NCI-H526 treated with DMSO at 0.1 percent for 48 hours (cell line): ENCODE results near the gene CIZ1.
"Not testable (repeated sequence)": the region's sequence is repeated elsewhere in the genome, so short reads cannot be mapped to it uniquely, and the experiment has no call there.

Source experiments
- DNase-seq: peaks from one replicate; lab custom pipeline; 2025; lab: John Stamatoyannopoulos, UW

Gene CIZ1

DNA sequence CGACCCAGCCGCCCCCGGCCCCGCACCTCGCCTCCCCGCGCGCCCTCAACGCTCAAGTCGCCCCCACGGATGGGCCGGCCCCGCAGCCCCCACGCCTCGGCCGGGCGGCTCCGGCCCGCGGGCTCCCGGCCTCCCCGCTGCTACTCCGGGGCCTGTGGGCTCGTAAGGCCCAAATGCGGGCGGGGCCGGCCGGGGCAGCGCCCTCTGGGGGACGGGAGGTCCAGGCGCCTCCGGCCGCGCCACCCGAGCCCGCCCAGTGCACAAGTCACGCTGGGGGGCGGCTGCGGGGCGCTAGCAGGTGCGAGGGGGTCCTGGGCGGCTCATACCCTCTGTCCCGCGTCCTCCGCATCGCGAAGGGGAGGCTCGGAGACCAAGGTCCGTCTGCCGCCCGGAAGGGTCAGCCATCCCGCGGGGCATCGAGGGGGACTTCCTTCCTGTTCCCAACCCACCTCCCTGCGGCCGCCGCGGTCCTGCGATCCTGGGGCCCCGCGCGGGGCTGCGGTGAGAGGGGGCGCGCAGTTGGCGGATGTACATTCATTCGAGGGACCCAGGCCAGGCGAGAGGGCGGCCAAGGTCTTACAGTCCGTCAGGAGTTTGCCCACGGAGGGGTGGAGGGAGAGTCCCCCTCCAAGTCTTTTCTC, at the start of gene CIZ1:
Gene CIZ1, minus strand, starts transcription at position 167 of the 641 bp plus-strand sequence. CDS start 715 bp downstream, outside the sequence.
- peak; percentile 8 for DNase-seq

- no peak for DNase-seq
Observed at GRCh38 chr9:128233817-128234406, 42.5 kb upstream of the CIZ1 start.

DNA sequence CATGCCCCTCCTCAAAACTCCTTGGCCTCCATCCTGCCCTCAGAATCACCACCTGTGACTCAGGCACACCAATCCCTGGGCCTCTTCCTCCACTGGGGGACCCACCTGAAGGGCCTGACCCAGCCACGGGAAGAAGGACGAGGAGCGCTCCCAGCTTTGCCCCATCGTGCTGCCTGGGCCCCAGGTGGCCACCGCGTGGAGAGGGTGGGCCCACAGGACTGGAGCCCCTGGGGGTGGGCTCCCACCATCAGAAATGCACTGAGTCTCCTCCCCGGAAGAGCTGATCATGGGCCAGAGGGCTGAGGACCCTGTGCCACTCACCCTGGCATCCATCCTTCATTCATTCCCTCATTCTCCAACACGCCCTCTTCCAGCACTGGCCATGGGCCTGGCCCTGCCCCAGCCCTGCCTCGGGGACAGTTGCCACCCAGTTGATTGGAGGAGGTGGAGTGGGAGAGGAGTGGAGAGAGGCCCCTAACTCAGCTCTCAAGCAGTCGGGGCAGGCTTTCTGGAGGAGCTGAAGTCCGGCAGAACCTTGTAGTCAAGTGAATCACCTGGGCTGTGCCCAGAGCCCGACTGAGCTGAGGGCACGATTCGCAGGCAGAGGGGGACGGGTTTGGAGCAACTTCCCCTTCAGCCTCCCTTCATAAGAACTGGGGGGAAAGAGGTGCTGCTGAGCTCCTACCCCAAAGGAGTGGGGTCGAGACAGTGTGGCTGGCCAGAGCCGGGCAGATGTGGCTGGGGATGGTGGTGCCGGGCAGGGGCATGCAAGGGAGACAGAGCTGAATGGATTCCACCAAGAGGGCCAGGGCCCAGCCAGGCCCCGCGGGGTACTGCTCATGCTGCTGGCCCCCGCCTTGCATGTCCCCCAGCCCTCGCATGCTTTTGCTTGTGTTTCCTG, 41.4 kb upstream of the CIZ1 start:
- DNase-seq, result no peak

DNA sequence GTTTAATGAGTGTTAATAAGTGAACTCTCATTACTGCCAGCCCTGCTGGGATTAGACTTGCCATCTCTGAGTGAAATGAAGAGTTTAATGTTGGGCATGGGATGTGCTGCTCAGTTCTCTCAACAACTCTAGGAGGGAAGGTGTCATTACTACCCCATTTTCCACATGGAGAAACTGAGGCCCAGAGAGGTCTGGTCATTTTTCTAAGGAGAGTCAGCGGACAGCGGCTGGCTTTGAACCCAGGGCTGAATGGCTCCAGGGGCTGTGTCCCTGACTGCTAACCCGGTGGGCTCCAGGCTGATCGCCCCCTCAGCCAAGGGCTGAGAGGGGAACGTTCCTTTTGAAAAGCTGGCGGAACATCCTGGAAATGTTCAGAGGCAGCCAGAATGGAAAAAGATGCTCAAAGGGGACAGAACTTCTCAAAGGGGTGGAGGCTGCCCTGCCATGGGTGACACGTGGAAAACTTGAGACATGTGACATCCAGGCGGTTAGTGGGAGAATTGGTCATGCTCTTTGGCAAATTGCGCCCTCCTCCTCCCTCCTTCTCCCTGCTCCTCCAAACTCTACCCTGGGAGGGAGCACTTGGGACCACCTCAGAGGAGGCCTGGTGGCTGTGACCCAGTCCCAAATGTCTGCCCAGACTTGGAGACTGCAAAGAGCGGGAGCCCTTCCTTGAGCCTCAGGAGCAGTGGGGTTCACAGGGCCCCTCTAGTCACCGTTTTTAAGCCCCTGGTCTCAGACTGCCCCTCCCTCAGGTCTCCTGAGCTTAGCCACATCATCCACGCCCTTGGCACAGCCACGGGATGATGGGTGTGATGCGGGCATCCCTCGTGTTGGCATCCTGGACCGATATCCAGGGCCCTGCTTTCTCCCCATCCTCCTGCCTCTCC, 40.5 kb upstream of the CIZ1 start:
- DNase-seq, result no peak

DNA sequence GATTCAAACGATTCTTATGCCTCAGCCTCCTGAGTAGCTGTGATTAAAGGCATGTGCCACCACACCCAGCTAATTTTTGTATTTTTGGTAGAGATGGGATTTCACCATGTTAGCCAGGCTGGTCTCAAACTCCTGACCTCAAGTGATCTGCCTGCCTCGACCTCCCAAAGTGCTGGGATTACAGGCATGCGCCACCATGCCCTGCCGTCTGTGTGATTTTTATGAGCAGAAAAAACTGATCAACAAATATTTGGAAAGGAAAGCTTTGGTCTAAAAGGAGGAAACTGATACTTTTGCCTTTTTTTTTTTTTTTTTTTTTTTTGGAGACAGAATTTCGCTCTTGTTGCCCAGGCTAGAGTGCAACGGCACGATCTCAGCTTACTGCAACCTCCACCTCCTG, 39.5 kb upstream of the CIZ1 start:
- not testable (repeated sequence) for DNase-seq

GRCh38 chr9:128226412-128226801, 35.0 kb upstream of the CIZ1 start:
- no peak for DNase-seq

DNA sequence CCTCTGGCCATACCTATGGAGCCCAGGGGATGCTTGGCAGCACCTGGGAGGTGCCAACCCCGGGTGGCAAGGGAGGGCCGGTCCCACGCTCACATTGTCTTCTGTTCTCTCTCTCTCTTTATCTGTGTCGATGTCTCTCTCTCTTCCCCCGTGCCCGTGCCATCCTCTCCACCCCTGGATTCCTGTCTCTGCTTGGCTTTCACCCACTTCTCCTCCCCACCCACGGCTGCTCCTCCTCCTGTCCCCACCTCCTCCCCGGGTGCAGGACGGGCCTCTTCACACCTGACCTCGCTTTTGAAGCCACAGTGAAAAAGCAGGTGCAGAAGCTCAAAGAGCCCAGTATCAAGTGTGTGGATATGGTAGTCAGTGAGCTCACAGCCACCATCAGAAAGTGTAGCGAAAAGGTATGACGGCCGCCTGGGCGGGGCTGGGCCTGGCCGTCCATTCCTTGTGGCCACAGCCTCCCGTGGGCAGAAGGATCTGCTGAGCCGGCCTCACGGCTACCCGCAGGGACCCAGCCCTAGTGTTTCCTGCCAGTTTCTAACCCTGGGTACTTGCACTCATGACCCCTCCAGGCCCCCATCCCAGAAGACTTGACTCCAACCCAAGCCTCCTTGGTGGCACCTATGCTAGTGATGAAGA, 34.5 kb upstream of the CIZ1 start:
- no peak for DNase-seq

- no peak for DNase-seq
Observed at GRCh38 chr9:128224877-128225276, 33.5 kb upstream of the CIZ1 start.

GRCh38 chr9:128222880-128223670, 31.7 kb upstream of the CIZ1 start:
- DNase-seq, result no peak

GRCh38 chr9:128222026-128222425, 30.7 kb upstream of the CIZ1 start:
- no peak for DNase-seq

DNA sequence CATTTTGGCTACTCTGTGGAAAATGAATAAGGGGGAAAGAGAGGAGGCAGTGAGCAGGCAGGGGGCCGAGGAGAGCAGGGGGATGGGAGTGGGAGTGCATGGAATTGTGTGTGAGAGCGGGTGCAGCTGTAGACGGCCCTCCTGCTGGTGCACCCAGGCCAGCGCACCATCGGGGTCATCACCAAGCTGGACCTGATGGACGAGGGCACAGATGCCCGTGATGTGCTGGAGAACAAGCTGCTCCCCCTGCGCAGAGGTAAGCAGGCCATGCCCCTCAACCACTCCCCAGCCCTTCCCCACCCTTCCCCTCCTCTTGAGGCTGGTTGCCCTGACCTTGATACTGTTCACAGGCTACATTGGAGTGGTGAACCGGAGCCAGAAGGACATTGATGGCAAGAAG, 28.5 kb upstream of the CIZ1 start:
- no peak for DNase-seq

DNA sequence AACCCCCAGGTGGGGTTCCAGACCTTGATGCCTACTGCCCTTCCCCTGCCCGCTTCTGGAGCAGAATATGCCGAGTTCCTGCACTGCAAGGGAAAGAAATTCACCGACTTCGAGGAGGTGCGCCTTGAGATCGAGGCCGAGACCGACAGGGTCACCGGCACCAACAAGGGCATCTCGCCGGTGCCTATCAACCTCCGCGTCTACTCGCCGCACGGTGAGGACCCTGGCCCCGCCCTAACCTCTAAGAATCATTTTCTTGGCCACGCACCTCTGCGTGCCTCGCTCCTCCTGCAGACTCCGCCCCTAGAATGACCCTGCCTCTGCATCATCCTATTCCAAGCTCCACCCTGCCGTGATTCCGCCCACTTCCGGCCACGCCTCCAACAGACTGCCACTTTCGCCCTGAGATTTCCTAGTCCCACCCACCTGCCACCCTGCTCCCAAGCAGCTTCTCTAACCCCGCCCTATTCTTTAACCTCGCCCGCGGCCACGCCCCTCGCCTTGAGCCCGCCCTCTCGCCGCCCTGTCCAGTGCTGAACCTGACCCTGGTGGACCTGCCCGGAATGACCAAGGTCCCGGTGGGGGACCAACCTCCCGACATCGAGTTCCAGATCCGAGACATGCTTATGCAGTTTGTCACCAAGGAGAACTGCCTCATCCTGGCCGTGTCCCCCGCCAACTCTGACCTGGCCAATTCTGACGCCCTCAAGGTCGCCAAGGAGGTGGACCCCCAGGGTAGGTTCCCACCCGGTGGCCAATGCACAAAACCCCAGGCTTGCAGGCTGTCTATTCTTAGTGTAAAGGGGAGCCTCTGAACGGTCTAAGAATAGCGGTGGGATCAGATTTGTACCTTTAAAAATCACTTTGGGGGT, 27.4 kb upstream of the CIZ1 start:
- peak; percentile 88 for DNase-seq

- DNase-seq, result no peak
Observed at GRCh38 chr9:128218172-128218517, 26.8 kb upstream of the CIZ1 start.

GRCh38 chr9:128216781-128217553, 25.6 kb upstream of the CIZ1 start:
- no peak for DNase-seq

DNA sequence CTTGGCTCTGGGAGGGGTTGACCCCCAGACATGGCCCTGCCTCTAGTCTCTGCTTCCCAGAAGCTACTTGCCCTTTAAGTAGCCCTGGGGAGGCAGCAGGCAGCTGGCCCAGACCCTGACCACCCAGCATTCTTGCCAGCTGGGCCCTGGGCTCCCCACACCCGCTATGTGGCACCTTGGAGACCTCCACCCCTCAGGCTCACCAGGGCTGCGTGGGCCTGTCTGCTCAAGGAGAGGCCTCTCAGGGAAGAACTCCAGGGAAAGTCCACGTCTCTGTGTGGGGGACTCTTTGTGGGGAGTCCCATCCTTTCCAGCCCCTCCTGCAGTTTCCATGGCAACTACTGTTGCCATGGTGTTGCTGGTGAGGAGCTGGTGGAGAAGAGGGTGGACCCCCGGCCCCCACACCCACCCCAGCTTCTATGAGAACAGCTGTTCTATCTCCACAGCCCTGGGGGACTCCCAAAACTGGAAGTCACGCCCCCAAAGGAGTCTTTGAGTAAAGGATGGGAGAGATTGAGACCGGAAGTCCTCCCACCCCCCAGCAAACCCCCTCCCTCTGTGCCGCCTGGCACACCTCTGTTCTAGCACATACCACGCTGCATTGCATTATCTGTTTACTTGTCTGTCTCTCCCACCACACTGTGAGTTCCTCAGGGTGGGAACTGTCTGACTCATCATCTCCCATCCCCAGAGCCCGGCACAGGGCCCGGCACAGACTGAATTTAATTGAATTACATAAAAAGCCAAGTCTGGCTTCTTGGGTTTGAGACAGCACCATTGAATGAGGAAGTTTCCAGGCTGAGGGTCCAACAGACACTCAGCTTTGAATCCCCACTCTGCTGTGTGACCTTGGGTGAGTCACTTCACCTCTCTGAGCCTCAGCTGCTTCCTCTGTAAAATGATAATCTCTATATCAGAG, 24.4 kb upstream of the CIZ1 start:
- no peak for DNase-seq

GRCh38 chr9:128214571-128215490, 23.5 kb upstream of the CIZ1 start:
- no peak for DNase-seq
